NCI-H1436 (cell line): ENCODE measurements around the gene ADGRG2.
"Not testable (repeated sequence)": the region's sequence is repeated elsewhere in the genome, so short reads cannot be mapped to it uniquely, and the experiment has no call there.

Experiments used
- DNase-seq: peaks from one replicate; lab custom pipeline; 2025; lab: John Stamatoyannopoulos, UW

The ADGRG2 gene

GRCh38 chrX:19086102-19086772, 36.0 kb downstream of the ADGRG2 start:
- no peak for DNase-seq

GRCh38 chrX:19085666-19086065, 36.6 kb downstream of the ADGRG2 start:
- no peak for DNase-seq

DNA sequence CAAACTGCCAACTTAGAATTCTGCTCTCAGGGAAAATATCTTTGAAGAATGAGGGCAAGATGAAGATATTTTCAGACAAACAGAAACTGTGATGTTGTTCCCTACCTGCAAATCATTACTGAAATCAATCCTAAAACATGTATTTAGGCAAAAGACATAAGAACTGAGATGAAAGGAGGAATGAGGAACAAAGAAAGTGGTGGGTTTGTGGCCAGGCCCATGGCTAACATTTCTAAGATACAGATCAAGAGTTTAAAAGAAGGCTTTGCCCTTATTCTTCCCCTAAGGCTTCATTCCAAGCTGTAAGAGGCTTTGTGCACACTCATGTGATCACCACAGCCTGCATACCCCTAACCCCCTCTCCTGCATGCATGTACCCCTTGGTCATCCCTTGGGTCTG, 46.5 kb downstream of the ADGRG2 start:
- no peak for DNase-seq

DNA sequence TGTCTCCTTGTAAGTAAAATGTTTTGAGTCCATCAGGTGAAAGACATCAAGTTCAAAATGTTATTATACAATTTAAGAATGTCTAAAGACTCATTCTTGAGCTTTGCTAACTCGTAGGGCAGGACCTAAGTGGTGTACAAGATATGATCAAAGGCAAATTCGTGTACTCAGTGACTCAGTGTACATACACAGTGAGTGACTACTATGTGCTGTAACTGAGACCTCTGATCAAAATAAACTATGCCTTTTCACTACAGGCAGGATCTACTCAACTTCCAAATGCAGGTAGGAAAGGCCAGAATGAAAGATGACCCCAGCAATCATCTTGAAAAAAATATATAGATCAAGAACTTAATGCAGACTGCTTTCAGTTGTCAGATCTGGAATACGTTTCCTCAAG, 49.9 kb downstream of the ADGRG2 start:
- DNase-seq, result no peak

DNA sequence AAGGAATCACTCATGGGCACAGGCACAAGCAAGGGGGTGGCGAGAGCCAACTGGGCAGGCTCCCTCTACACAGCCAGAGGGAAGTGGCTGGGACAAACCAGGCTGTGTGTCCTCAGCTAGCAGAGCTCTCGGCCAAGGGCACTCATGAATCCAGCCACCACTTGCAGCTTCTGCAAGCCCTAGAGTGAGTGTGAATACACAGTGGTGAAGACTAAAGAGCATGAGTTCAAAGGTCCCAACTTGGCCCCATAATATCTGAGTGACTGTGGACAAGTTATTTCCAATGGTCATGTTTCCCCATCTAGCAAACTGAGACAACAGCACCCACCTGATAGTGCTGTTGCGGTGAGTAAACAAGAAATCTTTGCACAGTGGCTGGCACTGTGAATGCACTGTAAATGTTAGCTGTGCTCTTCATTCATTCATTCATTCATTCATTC, 51.7 kb downstream of the ADGRG2 start:
- DNase-seq, result no peak

DNA sequence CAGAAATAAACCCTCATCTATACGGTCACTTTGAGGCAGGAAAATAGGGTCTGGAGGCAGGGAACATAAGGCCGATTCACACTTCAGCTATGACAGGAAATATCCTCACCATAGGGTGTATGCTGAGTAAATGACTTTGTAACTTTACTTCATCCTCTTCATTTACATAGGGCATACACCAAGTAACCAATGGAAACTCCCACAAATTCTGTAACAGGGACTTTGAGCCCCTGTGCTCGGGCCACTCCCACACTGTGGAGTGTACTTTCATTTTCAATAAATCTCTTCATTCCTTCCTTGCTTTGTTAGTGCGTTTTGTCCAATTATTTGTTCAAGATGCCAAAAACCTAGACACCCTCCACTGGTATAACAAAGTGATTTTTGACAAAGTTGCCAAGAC, 55.3 kb downstream of the ADGRG2 start:
- DNase-seq, result not testable (repeated sequence)

GRCh38 chrX:19065535-19065934, 56.7 kb downstream of the ADGRG2 start:
- no peak for DNase-seq

- no peak for DNase-seq
Observed at GRCh38 chrX:19064175-19064574, 58.1 kb downstream of the ADGRG2 start.

DNA sequence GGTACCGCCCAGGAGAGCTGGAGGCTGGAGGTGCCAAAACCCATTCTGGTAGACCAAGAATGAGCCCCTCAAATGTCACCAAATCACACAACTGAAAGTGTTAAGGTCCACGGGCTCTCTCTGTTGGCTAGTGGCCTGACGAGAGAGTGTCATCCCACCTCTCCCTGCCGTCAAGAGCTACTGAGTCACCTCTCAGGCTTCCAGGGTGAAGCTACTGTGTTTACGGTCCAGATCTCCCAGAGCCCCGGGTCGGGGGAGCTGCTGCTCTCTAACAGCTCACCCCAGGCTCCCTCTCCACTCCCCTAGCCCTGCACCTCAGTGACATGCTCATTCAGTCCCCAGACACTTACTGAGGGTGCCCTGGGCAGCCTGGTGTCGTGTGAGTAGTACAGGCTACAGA, 59.2 kb downstream of the ADGRG2 start:
- no peak for DNase-seq

- DNase-seq, result no peak
Observed at GRCh38 chrX:19059067-19059466, 63.2 kb downstream of the ADGRG2 start.

GRCh38 chrX:19057856-19058255, 64.4 kb downstream of the ADGRG2 start:
- DNase-seq, result no peak

DNA sequence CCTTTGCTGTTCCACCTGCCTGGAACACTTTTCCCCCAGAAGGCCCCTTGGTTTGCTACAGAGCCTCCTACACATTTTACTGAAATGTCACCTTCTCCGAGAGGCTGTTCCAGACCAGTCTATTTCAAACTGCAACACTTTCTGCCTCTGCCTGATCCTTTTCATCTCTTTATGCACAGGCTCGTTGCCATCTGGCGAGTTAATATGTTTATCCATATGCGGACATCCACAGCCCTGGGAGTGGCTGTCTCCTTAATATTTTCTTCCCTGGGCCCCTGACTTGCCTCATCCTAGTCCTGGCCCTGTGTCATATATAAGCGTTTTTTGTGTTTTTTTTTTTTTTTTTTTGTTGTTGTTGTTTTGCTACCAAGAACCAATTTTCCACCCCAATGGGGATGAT, 73.2 kb downstream of the ADGRG2 start:
- no peak for DNase-seq

DNA sequence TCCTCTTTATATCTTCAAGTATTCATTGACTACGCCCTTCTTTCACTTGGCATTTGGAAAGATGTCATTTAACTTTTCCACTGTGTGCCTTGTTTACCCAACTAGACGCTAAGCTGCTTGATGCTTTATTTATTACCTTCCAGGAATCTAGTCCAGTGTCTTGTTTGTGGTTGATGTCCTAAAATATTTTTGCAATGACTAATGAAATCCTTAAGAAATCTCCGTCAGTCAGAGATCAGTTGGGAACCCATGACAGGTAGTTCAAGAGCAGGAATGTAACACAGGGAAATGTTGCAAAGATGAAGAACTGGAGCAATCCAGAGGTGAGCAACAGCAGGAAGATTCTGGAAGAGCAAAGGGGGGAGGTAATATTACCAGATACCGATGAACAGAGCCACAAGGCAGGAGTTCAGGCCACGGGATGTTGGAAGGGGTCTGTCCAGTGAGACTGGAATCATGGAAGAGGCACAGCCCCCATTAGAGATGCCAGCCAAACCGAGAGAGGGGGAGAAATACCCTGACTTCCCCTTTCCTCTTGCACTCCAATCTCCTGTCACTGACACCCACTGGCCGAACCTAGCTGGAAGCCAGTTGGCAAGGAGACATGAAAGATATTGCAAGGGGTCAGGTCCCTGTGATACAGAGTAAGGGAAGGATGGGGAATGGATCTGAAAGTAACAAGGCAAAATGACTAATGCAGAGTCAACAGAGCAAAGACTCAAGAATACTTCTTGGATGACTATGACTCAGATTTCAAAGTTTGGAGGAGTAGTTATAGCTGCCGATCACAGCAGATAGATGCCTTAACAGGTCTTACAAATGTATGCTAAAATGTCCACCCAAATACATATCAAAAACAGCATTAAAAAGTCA, 75.7 kb downstream of the ADGRG2 start:
- no peak for DNase-seq

GRCh38 chrX:19040373-19040772, 81.9 kb downstream of the ADGRG2 start:
- DNase-seq, result no peak

DNA sequence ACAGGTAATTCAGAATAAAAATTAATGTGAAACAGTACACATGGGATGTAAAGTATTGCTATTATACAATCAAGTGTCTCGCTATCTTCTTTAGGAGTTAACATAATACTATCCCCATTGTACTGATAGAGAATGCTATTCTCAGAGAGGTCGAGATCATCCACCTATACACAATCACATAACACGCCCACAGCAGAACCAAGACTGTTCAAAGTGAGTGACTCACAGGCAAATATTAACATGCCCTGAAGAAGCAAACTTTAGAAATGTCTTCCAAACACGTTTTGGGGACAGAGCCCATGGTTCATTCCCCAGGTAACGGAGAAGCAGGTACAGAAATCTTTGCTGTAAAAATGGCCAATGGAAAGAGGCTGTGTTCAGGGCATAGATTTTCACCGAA, 88.2 kb downstream of the ADGRG2 start:
- no peak for DNase-seq

DNA sequence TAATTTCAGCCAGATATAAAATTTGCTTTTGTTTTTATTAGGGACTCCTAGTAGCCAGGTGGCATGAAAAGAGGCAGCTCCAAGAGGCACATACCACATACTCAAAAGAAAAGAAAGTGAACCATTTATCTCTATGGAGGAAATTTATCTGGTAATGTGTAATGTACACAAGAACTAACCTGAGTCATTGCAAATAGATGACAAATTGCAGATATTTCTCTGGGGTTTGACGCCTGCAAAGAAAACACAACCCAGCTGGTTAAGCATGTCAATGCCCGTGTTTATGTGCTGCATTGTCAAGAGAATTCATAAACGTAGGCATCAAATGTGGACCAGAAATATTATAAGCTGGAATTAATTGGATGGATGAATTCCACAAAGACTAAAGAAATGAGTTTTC, 91.5 kb downstream of the ADGRG2 start:
- no peak for DNase-seq

DNA sequence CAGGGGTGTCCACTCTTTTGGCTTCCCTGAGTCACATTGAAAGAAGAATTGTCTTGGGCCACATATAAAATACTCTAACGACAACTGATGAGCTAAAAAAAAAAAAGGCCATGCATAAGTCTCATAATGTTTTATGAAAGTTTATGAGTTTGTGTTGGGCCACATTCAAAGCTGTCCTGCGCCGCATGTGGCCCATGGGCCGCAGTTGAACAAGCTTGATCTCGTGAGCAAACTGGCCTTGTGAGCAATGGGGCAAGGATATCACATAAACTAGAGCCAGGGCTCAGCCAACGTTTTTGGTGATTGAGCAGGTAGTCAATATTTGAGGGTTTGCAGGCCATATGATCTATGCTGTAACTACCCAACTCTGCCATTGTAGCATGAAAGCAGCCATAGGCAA, 93.7 kb downstream of the ADGRG2 start:
- DNase-seq, result no peak

GRCh38 chrX:19024366-19024765, 97.9 kb downstream of the ADGRG2 start:
- DNase-seq, result no peak

GRCh38 chrX:19019996-19020395, 102.3 kb downstream of the ADGRG2 start:
- DNase-seq, result no peak

DNA sequence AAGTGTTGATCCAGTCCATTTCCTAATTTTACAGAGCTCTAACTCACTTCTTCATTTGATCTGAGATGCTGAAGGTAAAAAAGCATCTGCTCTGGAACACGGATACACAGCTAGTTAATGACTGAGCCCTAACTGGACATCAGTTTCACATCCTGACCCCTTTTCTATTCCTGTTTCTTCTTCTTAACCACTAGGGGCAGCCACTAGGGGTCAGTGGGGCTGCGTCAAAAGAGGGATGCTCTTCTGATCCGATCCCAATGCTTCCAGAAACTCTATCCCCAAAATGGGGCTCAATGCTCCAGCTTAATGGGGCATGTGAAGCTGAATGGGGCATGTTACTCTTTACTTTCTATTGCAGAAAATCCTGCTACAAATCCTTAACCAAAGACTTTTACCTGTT, 105.0 kb downstream of the ADGRG2 start:
- DNase-seq, result no peak

DNA sequence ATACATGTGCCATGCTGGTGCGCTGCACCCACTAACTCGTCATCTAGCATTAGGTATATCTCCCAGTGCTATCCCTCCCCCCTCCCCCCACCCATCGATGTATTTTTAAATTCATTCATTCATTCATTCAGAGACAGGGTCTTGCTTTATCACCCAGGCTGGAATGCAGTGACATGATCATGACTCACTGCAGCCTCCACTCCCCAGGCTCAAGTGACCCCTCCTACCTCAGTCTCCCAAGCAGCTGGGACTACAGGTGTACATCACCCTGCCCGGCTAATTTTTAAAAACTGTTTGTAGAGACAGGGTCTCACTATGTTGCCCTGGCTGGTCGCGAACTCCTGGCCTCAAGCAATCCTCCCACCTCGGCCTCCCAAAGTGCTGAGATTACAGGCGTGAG, 105.7 kb downstream of the ADGRG2 start:
- DNase-seq, result not testable (repeated sequence)

GRCh38 chrX:19007868-19008267, 114.4 kb downstream of the ADGRG2 start:
- no peak for DNase-seq

DNA sequence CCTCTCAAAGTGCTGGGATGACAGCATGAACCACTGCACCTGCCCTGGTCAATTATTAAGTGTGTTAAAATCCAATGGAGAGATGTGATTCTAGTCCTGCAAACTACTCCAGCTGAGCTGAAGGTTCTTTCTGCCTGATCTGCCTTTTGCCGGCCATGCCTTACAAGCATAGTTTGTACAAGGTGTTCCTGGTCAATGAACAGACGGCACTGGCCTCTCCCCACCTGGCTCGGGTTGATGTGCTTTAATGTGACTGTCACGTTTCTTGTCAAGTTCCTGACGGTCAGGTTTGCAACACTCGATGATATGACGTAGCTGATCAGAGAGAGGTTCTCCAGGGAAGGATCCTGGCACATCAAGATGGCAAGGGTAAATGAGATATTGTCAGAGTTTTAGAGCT, 115.3 kb downstream of the ADGRG2 start:
- DNase-seq, result no peak

GRCh38 chrX:19005909-19006308, 116.4 kb downstream of the ADGRG2 start:
- DNase-seq, result no peak
